ENCODE data around the gene ADGRV1. TPM values are rescaled to one million over a fixed set of nuclear protein-coding genes. Genes with fewer than 3 reads are reported as not detected.

ADGRV1 gene
- polyA plus RNA-seq, 1 donor from 2014 or later: 3.7 TPM

DNA sequence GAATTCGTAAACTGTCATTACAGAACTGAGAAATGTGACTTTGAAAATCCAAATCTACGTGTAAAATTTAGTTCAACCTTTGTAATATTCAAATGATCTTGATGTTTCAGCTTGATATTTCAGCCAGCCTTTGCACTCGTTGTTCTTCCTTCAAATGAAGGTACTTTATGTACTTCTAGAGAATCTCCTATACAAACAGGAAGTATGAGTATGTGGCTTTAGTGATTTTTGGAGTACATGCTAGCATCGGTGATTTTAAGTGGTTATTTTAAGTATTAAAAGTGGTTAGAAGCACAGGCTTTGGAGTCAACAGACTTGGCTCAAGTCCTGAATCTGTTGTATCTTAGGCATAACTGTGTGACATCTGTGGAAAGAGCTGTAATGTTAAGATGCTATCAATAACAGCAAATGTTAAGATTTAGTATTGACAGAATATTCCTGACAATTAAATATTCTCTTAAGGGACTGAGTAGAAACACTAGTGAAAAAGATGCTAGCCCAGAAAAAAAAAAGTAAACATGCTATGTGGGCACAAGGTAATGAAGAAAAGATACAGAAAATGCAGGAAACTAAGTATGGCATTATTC, 398.0 kb downstream of the ADGRV1 start:
- Histone ChIP-seq H3K4me3 (ENCODE audit: low read length) (no peak overlapping the region), H3K9me3 (ENCODE audit: low read length) (no peaks in the 10 kb centered on the region), H4K20me1 (ENCODE audit: insufficient read depth) (no peaks in the 10 kb centered on the region), H3F3A (ENCODE audit: insufficient read depth, low read length, poor library complexity, severe bottlenecking) (no peaks in the 10 kb centered on the region), H2AFZ (ENCODE audit: low read depth, low read length) (no peak overlapping the region), H3K9me2 (ENCODE audit: insufficient read depth, low read length) (no peaks in the 10 kb centered on the region), H3K4me2 (ENCODE audit: low read length) (no peak overlapping the region), H3K36me3 (ENCODE audit: insufficient read depth, low read length) (no peaks in the 10 kb centered on the region), H3K27ac (ENCODE audit: low read length) (no peak overlapping the region), H3K27me3 (ENCODE audit: insufficient read depth, low read depth, low read length) (no peaks in the 10 kb centered on the region), H3K9ac (ENCODE audit: low read length) (no peak overlapping the region), H3K79me2 (replicated peaks; ENCODE audit: insufficient read depth, low read length) (no peaks in the 10 kb centered on the region)
- no peak for TF ChIP-seq MXI1 (conservative IDR thresholded peaks at IDR 0.05; ENCODE audit: poor library complexity, severe bottlenecking)
- TF ChIP-seq EP300 (conservative IDR thresholded peaks at IDR 0.05; ENCODE audit: poor library complexity, severe bottlenecking): no peak
- TF ChIP-seq POLR2AphosphoS5 (IDR thresholded peaks at IDR 0.05): no peak
- TF ChIP-seq, protein P1, sequence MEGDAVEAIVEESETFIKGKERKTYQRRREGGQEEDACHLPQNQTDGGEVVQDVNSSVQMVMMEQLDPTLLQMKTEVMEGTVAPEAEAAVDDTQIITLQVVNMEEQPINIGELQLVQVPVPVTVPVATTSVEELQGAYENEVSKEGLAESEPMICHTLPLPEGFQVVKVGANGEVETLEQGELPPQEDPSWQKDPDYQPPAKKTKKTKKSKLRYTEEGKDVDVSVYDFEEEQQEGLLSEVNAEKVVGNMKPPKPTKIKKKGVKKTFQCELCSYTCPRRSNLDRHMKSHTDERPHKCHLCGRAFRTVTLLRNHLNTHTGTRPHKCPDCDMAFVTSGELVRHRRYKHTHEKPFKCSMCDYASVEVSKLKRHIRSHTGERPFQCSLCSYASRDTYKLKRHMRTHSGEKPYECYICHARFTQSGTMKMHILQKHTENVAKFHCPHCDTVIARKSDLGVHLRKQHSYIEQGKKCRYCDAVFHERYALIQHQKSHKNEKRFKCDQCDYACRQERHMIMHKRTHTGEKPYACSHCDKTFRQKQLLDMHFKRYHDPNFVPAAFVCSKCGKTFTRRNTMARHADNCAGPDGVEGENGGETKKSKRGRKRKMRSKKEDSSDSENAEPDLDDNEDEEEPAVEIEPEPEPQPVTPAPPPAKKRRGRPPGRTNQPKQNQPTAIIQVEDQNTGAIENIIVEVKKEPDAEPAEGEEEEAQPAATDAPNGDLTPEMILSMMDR (IDR thresholded peaks at IDR 0.05; ENCODE audit: poor library complexity, severe bottlenecking): no peak
- no peak for TF ChIP-seq SMC3 (conservative IDR thresholded peaks at IDR 0.05; ENCODE audit: poor library complexity)
- TF ChIP-seq EZH2 (IDR thresholded peaks at IDR 0.05; ENCODE audit: borderline replicate concordance, insufficient read depth, low read length, poor library complexity, severe bottlenecking): no peak
- no peak for TF ChIP-seq TAF1 (IDR thresholded peaks at IDR 0.05; ENCODE audit: low read depth)
- no peak for TF ChIP-seq RAD21 (conservative IDR thresholded peaks at IDR 0.05)
- TF ChIP-seq, protein P2, sequence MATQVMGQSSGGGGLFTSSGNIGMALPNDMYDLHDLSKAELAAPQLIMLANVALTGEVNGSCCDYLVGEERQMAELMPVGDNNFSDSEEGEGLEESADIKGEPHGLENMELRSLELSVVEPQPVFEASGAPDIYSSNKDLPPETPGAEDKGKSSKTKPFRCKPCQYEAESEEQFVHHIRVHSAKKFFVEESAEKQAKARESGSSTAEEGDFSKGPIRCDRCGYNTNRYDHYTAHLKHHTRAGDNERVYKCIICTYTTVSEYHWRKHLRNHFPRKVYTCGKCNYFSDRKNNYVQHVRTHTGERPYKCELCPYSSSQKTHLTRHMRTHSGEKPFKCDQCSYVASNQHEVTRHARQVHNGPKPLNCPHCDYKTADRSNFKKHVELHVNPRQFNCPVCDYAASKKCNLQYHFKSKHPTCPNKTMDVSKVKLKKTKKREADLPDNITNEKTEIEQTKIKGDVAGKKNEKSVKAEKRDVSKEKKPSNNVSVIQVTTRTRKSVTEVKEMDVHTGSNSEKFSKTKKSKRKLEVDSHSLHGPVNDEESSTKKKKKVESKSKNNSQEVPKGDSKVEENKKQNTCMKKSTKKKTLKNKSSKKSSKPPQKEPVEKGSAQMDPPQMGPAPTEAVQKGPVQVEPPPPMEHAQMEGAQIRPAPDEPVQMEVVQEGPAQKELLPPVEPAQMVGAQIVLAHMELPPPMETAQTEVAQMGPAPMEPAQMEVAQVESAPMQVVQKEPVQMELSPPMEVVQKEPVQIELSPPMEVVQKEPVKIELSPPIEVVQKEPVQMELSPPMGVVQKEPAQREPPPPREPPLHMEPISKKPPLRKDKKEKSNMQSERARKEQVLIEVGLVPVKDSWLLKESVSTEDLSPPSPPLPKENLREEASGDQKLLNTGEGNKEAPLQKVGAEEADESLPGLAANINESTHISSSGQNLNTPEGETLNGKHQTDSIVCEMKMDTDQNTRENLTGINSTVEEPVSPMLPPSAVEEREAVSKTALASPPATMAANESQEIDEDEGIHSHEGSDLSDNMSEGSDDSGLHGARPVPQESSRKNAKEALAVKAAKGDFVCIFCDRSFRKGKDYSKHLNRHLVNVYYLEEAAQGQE (IDR thresholded peaks at IDR 0.05; ENCODE audit: borderline replicate concordance): no peak

DNA sequence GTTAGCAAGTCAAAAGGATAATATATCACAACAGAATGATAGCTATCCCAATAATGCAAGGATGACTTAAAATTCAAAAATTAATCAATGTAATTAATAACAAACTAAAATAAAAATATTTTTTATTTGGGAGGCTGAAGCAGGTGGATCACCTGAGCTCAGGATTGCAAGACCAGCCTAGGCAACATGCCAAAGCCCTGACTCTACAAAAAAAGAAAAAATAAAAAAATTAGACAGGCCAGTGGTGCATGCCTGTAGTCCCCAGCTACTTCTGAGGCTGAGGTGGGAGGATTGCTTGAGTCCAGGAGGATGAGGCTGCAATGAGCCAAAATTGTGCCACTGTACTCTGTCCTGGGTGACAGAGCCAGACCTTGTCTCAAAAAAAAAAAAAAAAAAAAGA, 399.3 kb downstream of the ADGRV1 start:
- Histone ChIP-seq H2AFZ (ENCODE audit: low read depth, low read length) (no peak overlapping the region), H3K27me3 (ENCODE audit: insufficient read depth, low read depth, low read length) (no peaks in the 10 kb centered on the region), H3K9me3 (ENCODE audit: low read length) (no peaks in the 10 kb centered on the region), H4K20me1 (ENCODE audit: insufficient read depth) (no peaks in the 10 kb centered on the region), H3K79me2 (replicated peaks; ENCODE audit: insufficient read depth, low read length) (no peaks in the 10 kb centered on the region), H3K4me2 (ENCODE audit: low read length) (no peak overlapping the region), H3K4me3 (ENCODE audit: low read length) (no peak overlapping the region), H3K9me2 (ENCODE audit: insufficient read depth, low read length) (no peaks in the 10 kb centered on the region), H3K9ac (ENCODE audit: low read length) (no peak overlapping the region), H3K27ac (ENCODE audit: low read length) (no peak overlapping the region), H3F3A (ENCODE audit: insufficient read depth, low read length, poor library complexity, severe bottlenecking) (no peaks in the 10 kb centered on the region), H3K36me3 (ENCODE audit: insufficient read depth, low read length) (no peaks in the 10 kb centered on the region)
- TF ChIP-seq EP300 (conservative IDR thresholded peaks at IDR 0.05; ENCODE audit: poor library complexity, severe bottlenecking) (no peak), TAF1 (IDR thresholded peaks at IDR 0.05; ENCODE audit: low read depth) (no peak), EZH2 (IDR thresholded peaks at IDR 0.05; ENCODE audit: borderline replicate concordance, insufficient read depth, low read length, poor library complexity, severe bottlenecking) (no peak), POLR2AphosphoS5 (IDR thresholded peaks at IDR 0.05) (no peak), MXI1 (conservative IDR thresholded peaks at IDR 0.05; ENCODE audit: poor library complexity, severe bottlenecking) (no peak), RAD21 (conservative IDR thresholded peaks at IDR 0.05) (no peak), SMC3 (conservative IDR thresholded peaks at IDR 0.05; ENCODE audit: poor library complexity) (no peak)
- TF ChIP-seq, protein P2 (IDR thresholded peaks at IDR 0.05; ENCODE audit: borderline replicate concordance): no peak
- TF ChIP-seq, protein P1 (IDR thresholded peaks at IDR 0.05; ENCODE audit: poor library complexity, severe bottlenecking): no peak

Measured in neural cell (in vitro differentiated cells).